Right ventricle myocardium inferior (tissue), 1 donor: ENCODE measurements around the gene CHRNB1. TPM values are rescaled to one million over a fixed set of nuclear protein-coding genes. Genes with fewer than 3 reads are reported as not detected.
"Not testable (repeated sequence)": the region's sequence is repeated elsewhere in the genome, so short reads cannot be mapped to it uniquely, and the experiment has no call there.

Experiments
- ATAC-seq: fragments of 200-7000 bp; cut with Tn5 transposase; one replicate; pipeline ENCODE4 v1.9.1; 2020; ENCODE audit warnings: mild to moderate bottlenecking, moderate library complexity
- DNase-seq: peaks from one replicate; pipeline ENCODE4 v3.0.0; 2021; ENCODE audit errors: missing footprints
- intact Hi-C: fragments of 100-400 bp; cut with DNase I; formaldehyde crosslinking; loops from one replicate; pipeline ENCODE4 v1.11.0; 2022
- total RNA-seq: library from RNA; stranded (reverse); fragmentation: NEBNext Ultra II Directional; extraction: Animal tissue kit (Norgen Biotek cat#: 25700); gene quantifications from one replicate; pipeline ENCODE4 v1.2.1, GENCODE V29; 2021
- donor health status: DM: no; HTN: yes; CAD: no; lungs with severe emphysema.

The CHRNB1 gene
- total RNA-seq, 1 donor from 2014 or later: 11.8 TPM

- DNase-seq (no peak), ATAC-seq (no peak)
- intact Hi-C loops: no loop called here
These were observed 16.2 kb downstream of the CHRNB1 start for GRCh38 chr17:7460850-7461660.

GRCh38 chr17:7462474-7463371 is 17.9 kb downstream of the CHRNB1 start:
- DNase-seq (no peak), ATAC-seq (no peak)
- intact Hi-C loops: no loop called here

GRCh38 chr17:7463372-7463846 is 18.5 kb downstream of the CHRNB1 start:
- DNase-seq (no peak), ATAC-seq (no peak)
- intact Hi-C loops: no loop called here

- intact Hi-C loops: no loop called here
- no peak for ATAC-seq
- no peak for DNase-seq
These were observed 19.2 kb downstream of the CHRNB1 start for GRCh38 chr17:7464081-7464480.

GRCh38 chr17:7465597-7466275 is 20.9 kb downstream of the CHRNB1 start:
- no peak for DNase-seq
- ATAC-seq: no peak
- intact Hi-C loops: no loop called here

GRCh38 chr17:7466318-7466638 is 21.4 kb downstream of the CHRNB1 start:
- intact Hi-C loops: no loop called here
- DNase-seq: no peak
- no peak for ATAC-seq

GRCh38 chr17:7466639-7467341 is 21.9 kb downstream of the CHRNB1 start:
- DNase-seq (peak; percentile 85), ATAC-seq (peak; percentile 63)
- intact Hi-C loops: no loop called here

- intact Hi-C loops: no loop called here
These were observed 22.6 kb downstream of the CHRNB1 start for GRCh38 chr17:7467498-7467897.

GRCh38 chr17:7468290-7468689 is 23.4 kb downstream of the CHRNB1 start:
- ATAC-seq: no peak
- intact Hi-C loops: no loop called here
- DNase-seq: no peak

More at GRCh38 chr17:7467498-7467897, 22.6 kb downstream of the CHRNB1 start:
- DNase-seq (no peak), ATAC-seq (no peak)

- intact Hi-C loops: no loop called here
- no peak for DNase-seq
These were observed 24.0 kb downstream of the CHRNB1 start for GRCh38 chr17:7468804-7469389.

GRCh38 chr17:7469843-7470242 is 25.0 kb downstream of the CHRNB1 start:
- intact Hi-C loops: not testable (repeated sequence)

More at GRCh38 chr17:7468804-7469389, 24.0 kb downstream of the CHRNB1 start:
- ATAC-seq: no peak

GRCh38 chr17:7470457-7470973 is 25.7 kb downstream of the CHRNB1 start:
- intact Hi-C loops, DNase-seq, ATAC-seq: not testable (repeated sequence)

More at GRCh38 chr17:7469843-7470242, 25.0 kb downstream of the CHRNB1 start:
- not testable (repeated sequence) for DNase-seq, ATAC-seq

- no peak for ATAC-seq
- no peak for DNase-seq
- intact Hi-C loops: no loop called here
These were observed 26.9 kb downstream of the CHRNB1 start for GRCh38 chr17:7471729-7472128.

- DNase-seq, intact Hi-C loops, ATAC-seq: not testable (repeated sequence)
These were observed 29.9 kb downstream of the CHRNB1 start for GRCh38 chr17:7474767-7475166.

GRCh38 chr17:7475764-7476422 is 31.0 kb downstream of the CHRNB1 start:
- peak; percentile 58 for ATAC-seq
- intact Hi-C loops: no loop called here
- peak; percentile 79 for DNase-seq

GRCh38 chr17:7476494-7476893 is 31.6 kb downstream of the CHRNB1 start:
- no peak for DNase-seq
- ATAC-seq: no peak
- intact Hi-C loops: no loop called here

GRCh38 chr17:7476951-7477350 is 32.1 kb downstream of the CHRNB1 start:
- DNase-seq (no peak), ATAC-seq (no peak)
- intact Hi-C loops: no loop called here
